LNCAP (cell line): Measurements from ENCODE around the gene CASZ1.

ENCODE experiments used
- TF ChIP-seq, protein P1 (sequence below): fragments of 450-650 bp; IDR thresholded peaks from 2 replicates; pipeline ENCODE4 v1.5.1; 2017; ENCODE audit warnings: mild to moderate bottlenecking

The CASZ1 gene

GRCh38 chr1:10673109-10673711 lies 123.2 kb downstream of the CASZ1 start:
- TF ChIP-seq, protein P1, sequence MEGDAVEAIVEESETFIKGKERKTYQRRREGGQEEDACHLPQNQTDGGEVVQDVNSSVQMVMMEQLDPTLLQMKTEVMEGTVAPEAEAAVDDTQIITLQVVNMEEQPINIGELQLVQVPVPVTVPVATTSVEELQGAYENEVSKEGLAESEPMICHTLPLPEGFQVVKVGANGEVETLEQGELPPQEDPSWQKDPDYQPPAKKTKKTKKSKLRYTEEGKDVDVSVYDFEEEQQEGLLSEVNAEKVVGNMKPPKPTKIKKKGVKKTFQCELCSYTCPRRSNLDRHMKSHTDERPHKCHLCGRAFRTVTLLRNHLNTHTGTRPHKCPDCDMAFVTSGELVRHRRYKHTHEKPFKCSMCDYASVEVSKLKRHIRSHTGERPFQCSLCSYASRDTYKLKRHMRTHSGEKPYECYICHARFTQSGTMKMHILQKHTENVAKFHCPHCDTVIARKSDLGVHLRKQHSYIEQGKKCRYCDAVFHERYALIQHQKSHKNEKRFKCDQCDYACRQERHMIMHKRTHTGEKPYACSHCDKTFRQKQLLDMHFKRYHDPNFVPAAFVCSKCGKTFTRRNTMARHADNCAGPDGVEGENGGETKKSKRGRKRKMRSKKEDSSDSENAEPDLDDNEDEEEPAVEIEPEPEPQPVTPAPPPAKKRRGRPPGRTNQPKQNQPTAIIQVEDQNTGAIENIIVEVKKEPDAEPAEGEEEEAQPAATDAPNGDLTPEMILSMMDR, result no peak

GRCh38 chr1:10672343-10673050 lies 123.9 kb downstream of the CASZ1 start:
- TF ChIP-seq, protein P1, result no peak

DNA sequence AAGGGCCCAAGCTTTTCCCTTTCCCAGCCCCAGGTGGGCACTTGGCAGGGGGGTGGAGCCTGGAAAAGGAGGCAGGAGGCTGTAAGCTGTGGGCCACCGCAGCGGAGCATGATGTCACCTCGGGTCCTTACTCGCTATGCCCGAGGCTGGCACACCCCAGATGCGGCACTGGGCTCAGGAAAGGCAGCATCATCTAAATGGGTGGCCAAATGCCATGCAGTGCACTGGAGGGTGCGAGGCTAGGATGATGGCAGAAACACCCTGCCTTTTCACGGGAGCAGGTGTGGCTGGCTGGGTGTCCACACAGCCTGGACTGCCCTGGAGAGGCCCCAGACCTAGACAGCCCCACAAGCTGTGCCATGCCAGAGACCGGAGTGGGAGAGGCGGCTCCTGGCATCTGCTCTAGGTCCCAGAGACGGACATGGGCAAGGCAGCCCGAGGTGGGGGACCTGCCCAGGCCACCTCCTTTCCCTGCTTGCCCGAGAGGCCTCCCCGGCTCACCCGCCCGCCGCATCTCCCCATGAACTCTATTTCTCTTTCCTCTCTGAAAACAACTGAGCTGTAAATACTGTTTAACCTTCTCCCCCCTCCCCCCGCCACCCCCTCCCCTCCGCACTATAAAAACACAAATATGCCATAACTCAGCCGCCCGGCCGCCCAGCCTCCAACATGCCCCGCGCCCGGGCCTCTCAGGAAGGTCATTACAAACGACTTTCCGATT lies 124.7 kb downstream of the CASZ1 start:
- TF ChIP-seq, protein P1, result no peak

DNA sequence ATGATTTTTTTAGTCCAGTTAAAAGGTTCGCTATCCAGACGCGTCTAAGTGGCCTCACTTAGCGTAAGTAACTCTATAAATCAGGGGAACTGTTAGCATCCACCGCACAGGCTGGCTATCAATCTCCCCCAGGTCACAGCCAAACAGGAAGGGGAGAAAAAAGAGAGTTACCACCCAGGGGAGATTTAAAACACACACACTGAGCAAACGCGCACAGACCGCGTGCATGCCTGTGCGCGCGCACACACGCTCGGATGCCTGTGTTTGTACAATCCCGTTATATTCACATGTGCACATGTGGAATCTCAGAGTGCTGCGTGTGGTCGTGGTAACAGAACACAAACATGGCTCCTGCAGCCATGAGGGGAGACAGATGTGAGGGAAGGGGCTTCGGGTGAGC lies 125.4 kb downstream of the CASZ1 start:
- TF ChIP-seq, protein P1, result no peak

DNA sequence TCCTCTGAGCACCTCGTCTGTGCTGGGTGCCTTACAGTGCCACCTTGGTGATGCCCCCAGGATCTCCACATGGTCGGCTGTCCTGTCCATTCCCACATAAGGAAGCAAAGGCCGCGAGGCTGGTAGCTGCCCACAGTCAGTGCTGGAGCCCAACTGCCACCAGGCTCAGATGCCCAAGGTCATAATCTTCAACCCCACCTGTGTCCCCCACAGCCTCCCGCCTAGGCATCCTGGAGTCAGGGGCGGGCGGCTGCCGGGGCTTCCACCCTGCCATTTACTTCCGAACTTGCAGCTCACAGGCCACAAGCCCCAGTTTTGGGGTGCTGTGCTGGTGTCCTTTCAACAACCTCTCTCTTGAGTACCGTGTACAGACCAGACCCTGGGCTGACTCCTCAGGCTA lies 126.3 kb downstream of the CASZ1 start:
- TF ChIP-seq, protein P1, result no peak

- TF ChIP-seq, protein P1, result no peak
Measured at GRCh38 chr1:10669570-10669969, 126.9 kb downstream of the CASZ1 start.

- TF ChIP-seq, protein P1, result no peak
Measured at GRCh38 chr1:10667861-10668761, 128.3 kb downstream of the CASZ1 start.
